Mucosa of gallbladder (tissue), 1 donor: Measurements from ENCODE around the gene MSRB3. TPM values are rescaled to one million over a fixed set of nuclear protein-coding genes. Genes with fewer than 3 reads are reported as not detected.
A peak's percentile ranks its signal among the peaks of the same experiment; 100 is the strongest.

Experiments
- DNase-seq: peaks from one replicate; pipeline ENCODE4 v3.0.0-alpha.2; 2020; ENCODE audit warnings: low spot score
- total RNA-seq: library from RNA; stranded (reverse); gene quantifications from one replicate; pipeline ENCODE4 v1.2.1, GENCODE V29; 2021
- donor health status: DM: no; HTN: no; CAD: no.

MSRB3 gene
- total RNA-seq, 1 donor from 2014 or later, result 95.3 TPM

GRCh38 chr12:65325183-65325582 lies 46.7 kb downstream of the MSRB3 start:
- DNase-seq, result no peak

GRCh38 chr12:65326616-65327015 lies 48.1 kb downstream of the MSRB3 start:
- no peak for DNase-seq

DNA sequence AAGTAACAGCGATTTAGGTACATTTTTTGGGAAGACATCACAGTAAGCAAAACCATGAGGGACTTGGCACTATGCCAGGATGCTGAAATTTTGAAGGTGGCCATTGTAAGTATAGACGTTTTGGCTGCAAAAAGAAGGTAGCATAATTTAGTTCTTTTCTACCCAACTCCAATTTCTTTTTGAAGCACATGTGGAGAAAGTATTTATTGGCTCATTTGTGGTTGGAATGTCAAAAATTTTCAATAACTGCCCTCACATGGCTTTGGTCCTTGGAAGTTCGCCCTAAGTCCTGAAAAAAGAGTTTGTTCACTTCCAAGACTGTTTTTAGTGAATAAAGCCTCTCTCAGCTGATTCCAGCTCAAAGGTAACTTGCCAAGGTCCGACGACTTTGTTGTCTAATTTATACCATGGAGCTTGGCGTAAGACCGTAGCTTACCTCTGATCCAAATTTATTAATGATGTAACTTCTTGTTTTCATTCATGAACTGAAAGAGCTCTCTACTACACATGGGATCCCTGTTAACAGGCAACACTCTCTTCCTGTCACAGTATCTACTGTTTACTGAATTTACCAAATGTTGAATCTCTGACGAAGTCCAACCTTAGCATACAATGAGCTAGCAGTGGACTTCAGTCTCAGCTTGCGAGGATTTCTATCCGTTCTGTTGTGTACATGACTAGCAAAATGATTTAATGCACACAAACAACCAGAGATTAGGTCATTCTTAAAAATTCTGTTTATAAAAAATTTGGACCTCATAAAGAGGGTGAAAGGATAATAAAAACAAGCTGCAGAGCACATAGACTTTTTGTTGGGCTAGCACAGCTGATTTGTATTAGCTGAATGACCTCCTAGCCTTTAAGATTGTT lies 49.0 kb downstream of the MSRB3 start:
- no peak for DNase-seq

GRCh38 chr12:65329721-65330120 lies 51.2 kb downstream of the MSRB3 start:
- DNase-seq, result no peak

- no peak for DNase-seq
These were observed 51.8 kb downstream of the MSRB3 start for GRCh38 chr12:65330331-65330730.

GRCh38 chr12:65331456-65331855 lies 53.0 kb downstream of the MSRB3 start:
- no peak for DNase-seq

- DNase-seq, result no peak
These were observed 55.2 kb downstream of the MSRB3 start for GRCh38 chr12:65333649-65334048.

DNA sequence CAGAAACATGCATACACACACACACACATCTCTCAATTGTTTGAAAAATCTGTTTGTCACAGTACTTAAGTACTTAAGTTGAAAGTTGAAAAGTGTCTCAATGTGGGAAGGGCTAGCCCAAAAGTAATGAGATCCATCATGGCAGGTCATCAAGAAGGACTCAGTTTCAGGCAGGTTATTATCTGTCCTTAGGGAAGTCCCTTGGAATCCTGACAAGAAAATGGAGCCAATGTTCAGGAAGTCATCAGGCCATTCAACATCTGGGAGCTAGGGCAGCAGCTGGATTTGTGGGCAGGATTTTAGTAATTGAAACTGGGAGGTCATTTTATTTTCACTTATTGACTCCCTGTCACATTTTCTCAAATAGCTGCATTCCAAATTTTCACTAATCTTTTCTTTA lies 56.0 kb downstream of the MSRB3 start:
- DNase-seq, result no peak

DNA sequence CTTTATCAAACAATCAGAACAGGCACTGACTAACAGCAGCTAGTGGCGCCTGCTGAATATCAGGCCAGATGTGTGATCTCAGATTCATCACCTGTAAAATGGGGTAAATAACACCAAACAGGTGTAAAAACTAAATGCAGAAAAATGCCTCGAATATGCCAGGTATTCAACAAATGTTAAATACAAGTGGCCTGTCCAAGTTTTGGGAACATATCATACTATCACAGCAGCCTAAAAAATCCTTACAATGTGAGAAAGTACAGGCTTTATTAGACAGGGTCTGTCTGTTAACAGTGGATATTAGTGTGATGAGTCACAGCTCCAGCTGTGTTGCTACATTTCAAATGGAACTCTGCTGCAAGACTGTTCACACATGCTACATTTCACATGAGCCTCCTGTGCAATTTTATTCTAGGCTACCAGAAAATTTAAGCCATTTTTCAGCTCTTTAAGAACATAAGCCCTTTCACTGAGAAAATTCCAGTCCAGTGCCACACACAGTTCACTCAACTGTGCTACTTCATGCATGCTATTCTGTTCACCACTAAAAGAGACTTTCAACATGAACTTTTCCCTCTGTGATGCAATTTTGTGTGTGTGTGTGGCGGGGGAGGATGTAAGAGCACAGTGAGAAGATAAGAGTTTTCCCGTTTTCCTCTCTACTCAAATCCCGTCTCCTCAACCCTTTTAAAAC lies 56.7 kb downstream of the MSRB3 start:
- DNase-seq, result peak; percentile 25

- no peak for DNase-seq
These were observed 57.5 kb downstream of the MSRB3 start for GRCh38 chr12:65335981-65336380.

GRCh38 chr12:65339161-65339560 lies 60.7 kb downstream of the MSRB3 start:
- no peak for DNase-seq

DNA sequence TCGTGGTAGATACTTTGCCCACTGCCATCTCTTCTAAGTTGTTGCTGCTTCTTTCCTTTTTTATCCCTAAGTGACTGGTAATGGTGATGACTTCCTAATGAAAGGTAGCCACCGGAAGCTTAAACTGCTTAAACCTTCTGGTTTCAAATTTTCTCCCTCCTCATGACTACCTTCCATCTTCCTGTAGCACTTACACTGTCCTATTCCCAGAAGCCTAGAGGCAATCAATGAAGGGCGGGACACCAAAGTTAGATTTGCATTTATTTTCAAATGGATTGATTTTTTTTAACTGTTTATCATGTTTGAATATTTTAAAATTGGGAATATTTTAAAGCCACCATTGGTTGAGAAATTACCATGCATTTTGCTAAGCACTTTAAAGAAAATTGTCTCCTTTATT lies 64.7 kb downstream of the MSRB3 start:
- DNase-seq, result no peak

DNA sequence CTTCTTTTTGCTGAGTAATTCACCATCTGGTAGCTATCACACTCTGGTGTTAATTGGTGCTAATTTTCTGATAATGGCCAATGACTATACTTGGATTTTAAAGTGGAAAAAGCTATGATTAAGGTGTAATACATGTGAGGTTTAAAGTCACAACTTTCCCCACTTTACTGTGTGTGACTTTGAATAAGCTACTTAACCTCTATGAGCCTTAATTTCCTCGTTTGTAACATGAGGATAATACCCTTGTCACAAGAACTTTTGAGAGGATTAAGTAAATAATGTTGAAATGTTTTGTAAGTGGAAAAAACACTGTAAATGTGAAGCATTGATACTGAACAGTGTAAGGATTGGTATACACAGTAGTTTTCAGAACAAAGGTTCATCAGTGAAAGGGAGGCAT lies 65.3 kb downstream of the MSRB3 start:
- DNase-seq, result no peak

DNA sequence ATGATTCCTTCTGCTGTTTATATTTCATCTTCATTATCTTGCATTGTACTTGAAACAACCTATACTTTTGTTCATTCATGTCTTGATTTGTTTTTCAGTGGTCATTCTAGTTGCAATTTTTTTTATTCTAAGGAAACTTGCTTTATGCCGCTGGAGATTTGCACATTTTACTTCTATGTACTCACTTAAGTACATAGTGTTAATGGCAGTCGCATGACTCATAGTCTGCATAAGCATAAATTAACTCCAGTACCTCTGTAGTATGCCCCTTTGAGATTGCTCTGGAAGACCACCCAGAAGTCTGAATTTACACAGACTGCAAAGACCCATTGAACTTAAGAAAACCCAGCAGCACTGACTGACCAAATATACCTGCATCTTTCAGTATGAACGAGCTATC lies 77.0 kb downstream of the MSRB3 start:
- no peak for DNase-seq

DNA sequence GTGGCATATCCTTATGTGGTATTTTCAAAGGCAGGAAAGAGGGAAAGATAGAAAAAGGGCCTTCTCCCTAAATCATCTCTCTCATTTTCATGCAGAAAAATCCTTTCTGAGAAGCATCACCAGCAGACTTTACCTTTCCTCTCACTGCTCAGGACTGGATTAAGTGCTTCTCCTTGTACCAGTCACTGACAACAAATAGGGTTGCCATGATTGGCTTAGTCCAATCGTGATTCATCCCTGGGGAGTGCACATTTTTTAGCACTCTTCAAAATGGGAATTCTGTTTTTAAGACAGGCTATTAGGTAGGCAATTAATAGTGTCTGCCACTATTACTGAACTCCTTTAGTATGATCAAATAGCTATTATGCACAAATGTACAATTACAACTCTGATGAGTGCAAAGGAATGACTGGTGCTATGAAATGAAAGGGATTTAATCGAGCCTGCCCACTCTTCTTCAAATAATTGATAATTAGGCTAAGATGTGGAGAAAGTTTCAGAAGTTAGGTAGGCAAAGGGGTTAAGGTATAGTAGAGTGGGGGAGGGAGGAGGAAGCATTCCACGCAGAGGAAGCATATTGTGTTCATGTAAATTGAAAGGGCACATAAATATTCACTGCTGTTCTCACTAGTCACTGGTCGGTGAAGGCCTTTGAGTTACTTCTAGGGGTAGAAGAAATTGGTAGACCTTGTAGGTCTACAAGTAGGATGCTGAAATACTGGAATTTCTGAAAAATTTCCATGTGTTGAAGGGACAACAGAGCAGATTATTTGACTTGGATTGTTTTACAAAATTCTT lies 84.0 kb downstream of the MSRB3 start:
- DNase-seq, result no peak

DNA sequence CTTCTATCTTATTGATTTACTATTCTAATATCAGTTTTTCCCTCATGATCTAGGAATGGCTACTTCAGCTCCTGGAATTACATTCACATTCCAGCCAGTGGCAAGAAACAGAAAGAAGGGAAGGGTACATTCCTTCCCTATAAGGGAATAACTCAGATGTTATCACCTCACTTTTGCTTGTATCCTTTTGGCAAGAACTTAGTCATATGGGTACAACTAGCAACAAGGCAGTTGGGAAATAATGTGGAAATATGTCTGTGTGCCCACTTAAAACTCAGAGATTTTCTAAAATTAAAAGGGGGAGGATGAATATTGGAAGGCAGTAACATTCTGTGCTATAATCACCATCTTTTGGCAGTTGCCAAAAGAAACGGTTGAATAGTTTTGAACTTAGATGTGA lies 85.6 kb downstream of the MSRB3 start:
- no peak for DNase-seq

- no peak for DNase-seq
These were observed 88.9 kb downstream of the MSRB3 start for GRCh38 chr12:65367396-65367795.

DNA sequence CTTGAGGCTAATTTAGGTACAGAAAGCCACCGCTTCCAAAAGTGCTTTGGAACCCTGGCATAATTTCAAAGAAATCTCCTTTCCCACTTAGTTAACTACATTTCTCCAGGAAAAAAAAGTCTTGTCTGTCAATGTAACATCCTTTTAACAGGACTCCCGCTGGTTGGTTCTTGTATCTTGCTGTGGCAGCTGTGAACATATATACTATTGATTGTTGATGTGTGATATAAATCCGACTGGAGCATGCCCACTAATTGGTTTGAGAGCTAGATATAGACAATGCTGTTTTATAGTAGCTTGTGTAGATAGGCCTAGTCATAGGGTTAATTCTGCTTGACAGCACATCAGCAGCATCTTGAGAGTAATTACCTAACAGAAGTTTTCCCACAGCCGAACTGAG lies 89.6 kb downstream of the MSRB3 start:
- no peak for DNase-seq

DNA sequence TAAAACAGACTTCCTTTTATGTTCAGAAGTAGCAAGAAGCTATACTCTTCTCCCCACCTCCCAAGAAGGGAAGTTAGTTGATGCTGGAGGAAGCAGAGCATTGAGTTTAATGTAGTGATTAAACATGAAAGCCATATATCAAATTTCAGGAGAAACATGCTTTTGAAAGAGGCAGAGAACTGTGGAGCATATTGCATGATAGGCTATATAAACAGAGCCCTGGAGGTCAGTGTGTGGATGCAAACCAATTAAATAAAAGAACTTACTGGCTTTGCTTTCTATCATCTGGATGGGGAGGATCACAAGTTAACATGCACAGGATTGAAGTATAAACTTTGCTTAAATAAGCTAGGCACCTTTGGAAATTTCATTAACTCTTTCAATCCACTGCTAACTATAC lies 94.1 kb downstream of the MSRB3 start:
- no peak for DNase-seq

GRCh38 chr12:65384240-65384639 lies 105.8 kb downstream of the MSRB3 start:
- no peak for DNase-seq

- DNase-seq, result no peak
These were observed 108.9 kb downstream of the MSRB3 start for GRCh38 chr12:65387396-65387795.

GRCh38 chr12:65389436-65389835 lies 111.0 kb downstream of the MSRB3 start:
- no peak for DNase-seq

GRCh38 chr12:65391711-65392110 lies 113.2 kb downstream of the MSRB3 start:
- DNase-seq, result no peak
